Effector CD4-positive, alpha-beta T cell (primary cell): ENCODE data around the gene SDK1.

Source experiments
- DNase-seq: peaks from one replicate; pipeline ENCODE4 v3.0.0-alpha.2; 2020

Gene SDK1

GRCh38 chr7:4065190-4065589 lies 764.1 kb downstream of the SDK1 start:
- no peak for DNase-seq

- DNase-seq: no peak
These were observed 765.2 kb downstream of the SDK1 start for GRCh38 chr7:4066206-4066605.

GRCh38 chr7:4066626-4067475 lies 765.8 kb downstream of the SDK1 start:
- DNase-seq: no peak

GRCh38 chr7:4067476-4067760 lies 766.4 kb downstream of the SDK1 start:
- no peak for DNase-seq

- DNase-seq: no peak
These were observed 766.8 kb downstream of the SDK1 start for GRCh38 chr7:4067874-4068273.

GRCh38 chr7:4068286-4068685 lies 767.2 kb downstream of the SDK1 start:
- no peak for DNase-seq

GRCh38 chr7:4069268-4070095 lies 768.4 kb downstream of the SDK1 start:
- no peak for DNase-seq

GRCh38 chr7:4070214-4070613 lies 769.2 kb downstream of the SDK1 start:
- DNase-seq: no peak

- DNase-seq: no peak
These were observed 770.5 kb downstream of the SDK1 start for GRCh38 chr7:4071370-4072058.

- DNase-seq: no peak
These were observed 771.3 kb downstream of the SDK1 start for GRCh38 chr7:4072161-4072925.

- DNase-seq: no peak
These were observed 772.0 kb downstream of the SDK1 start for GRCh38 chr7:4073052-4073451.

GRCh38 chr7:4073750-4074149 lies 772.7 kb downstream of the SDK1 start:
- no peak for DNase-seq

GRCh38 chr7:4074407-4074806 lies 773.4 kb downstream of the SDK1 start:
- DNase-seq: no peak

GRCh38 chr7:4074994-4075393 lies 773.9 kb downstream of the SDK1 start:
- no peak for DNase-seq

GRCh38 chr7:4076701-4077294 lies 775.7 kb downstream of the SDK1 start:
- no peak for DNase-seq

GRCh38 chr7:4077980-4078379 lies 776.9 kb downstream of the SDK1 start:
- DNase-seq: no peak

GRCh38 chr7:4078580-4078979 lies 777.5 kb downstream of the SDK1 start:
- no peak for DNase-seq

GRCh38 chr7:4079366-4079765 lies 778.3 kb downstream of the SDK1 start:
- DNase-seq: no peak

- DNase-seq: no peak
These were observed 778.9 kb downstream of the SDK1 start for GRCh38 chr7:4079956-4080355.

- DNase-seq: no peak
These were observed 779.9 kb downstream of the SDK1 start for GRCh38 chr7:4080954-4081353.

- no peak for DNase-seq
These were observed 782.5 kb downstream of the SDK1 start for GRCh38 chr7:4083513-4083912.

- no peak for DNase-seq
These were observed 783.2 kb downstream of the SDK1 start for GRCh38 chr7:4084271-4084670.
